Keratinocyte (primary cell): Measurements from ENCODE around the gene CDYL. TPM values are rescaled to one million over a fixed set of nuclear protein-coding genes. Genes with fewer than 3 reads are reported as not detected.

Experiments
- DNase-seq: peaks from one replicate; pipeline ENCODE4 v3.0.0-alpha.2; 2011; ENCODE audit warnings: low read depth, missing footprints, low spot score
- FAIRE-seq: peaks from 2 replicates; lab custom pipeline; 2011; peaks lifted over from hg19 to GRCh38; lab: Jason Lieb, UNC
- H2AFZ ChIP-seq: 2 replicates; pipeline ENCODE4 v1.6.0; 2012; ENCODE audit warnings: low read length, control low read depth, inconsistent platforms; ENCODE audit not compliant: control insufficient read depth
- H3K27ac ChIP-seq: 2 replicates; pipeline ENCODE4 v1.5.1; 2011; ENCODE audit warnings: low read length; ENCODE audit not compliant: control insufficient read depth, insufficient read depth
- H3K27me3 ChIP-seq: 3 replicates; pipeline ENCODE4 v1.6.0; 2011; ENCODE audit warnings: low read length; ENCODE audit not compliant: control insufficient read depth, insufficient read depth; ENCODE audit errors: extremely low read depth
- H3K36me3 ChIP-seq, 2 experiments: 2 replicates in 1 of 2; 3 replicates in 1 of 2; pipeline ENCODE4 v1.5.1; 2011; ENCODE audit warnings: low read length in 2 of 2, mild to moderate bottlenecking in 1 of 2; ENCODE audit not compliant: control insufficient read depth in 2 of 2, insufficient read depth in 2 of 2; ENCODE audit errors: extremely low read depth in 1 of 2
- H3K4me1 ChIP-seq: 3 replicates; pipeline ENCODE4 v1.5.1; 2011; ENCODE audit warnings: low read length; ENCODE audit not compliant: control insufficient read depth, insufficient read depth; ENCODE audit errors: extremely low read depth
- H3K4me2 ChIP-seq: 3 replicates; pipeline ENCODE4 v1.6.0; 2011; ENCODE audit warnings: low read depth, low read length; ENCODE audit not compliant: control insufficient read depth, insufficient read depth; ENCODE audit errors: extremely low read depth
- H3K4me3 ChIP-seq, 3 experiments: fragments of 200-600 bp in 1 of 3; sonication (generic) in 1 of 3; 2 replicates in 2 of 3; 3 replicates in 1 of 3; pipeline ENCODE4 v1.5.1; 2011 to 2016; ENCODE audit warnings: low read length in 3 of 3, mild to moderate bottlenecking in 3 of 3, control low read depth in 2 of 3, inconsistent platforms in 1 of 3, low read depth in 1 of 3, mixed read lengths in 1 of 3, mixed run types in 1 of 3, moderate library complexity in 1 of 3; ENCODE audit not compliant: control insufficient read depth in 2 of 3, insufficient read depth in 2 of 3; ENCODE audit errors: extremely low read depth in 1 of 3
- H3K79me2 ChIP-seq: 2 replicates; pipeline ENCODE4 v1.6.0; 2012; ENCODE audit warnings: low read length; ENCODE audit not compliant: control insufficient read depth, insufficient read depth
- H3K9ac ChIP-seq: 3 replicates; pipeline ENCODE4 v1.6.0; 2011; ENCODE audit warnings: low read length; ENCODE audit not compliant: control insufficient read depth, insufficient read depth; ENCODE audit errors: extremely low read depth
- H3K9me1 ChIP-seq: 3 replicates; pipeline ENCODE4 v1.6.0; 2011; ENCODE audit warnings: low read length; ENCODE audit not compliant: control insufficient read depth, insufficient read depth; ENCODE audit errors: extremely low read depth
- H3K9me3 ChIP-seq: 2 replicates; pipeline ENCODE4 v1.5.1; 2012; ENCODE audit warnings: low read depth, low read length; ENCODE audit not compliant: control insufficient read depth
- H4K20me1 ChIP-seq: 3 replicates; pipeline ENCODE4 v1.6.0; 2011; ENCODE audit warnings: low read length; ENCODE audit not compliant: control insufficient read depth, insufficient read depth; ENCODE audit errors: extremely low read depth
- CTCF ChIP-seq, 3 experiments: IDR thresholded peaks in 1 of 3; conservative IDR thresholded peaks in 1 of 3; optimal IDR thresholded peaks in 1 of 3; 2 replicates in 2 of 3; 3 replicates in 1 of 3; pipeline versions ENCODE3 to v1.5.1; 2011; ENCODE audit warnings: low read length in 3 of 3, mild to moderate bottlenecking in 3 of 3, moderate library complexity in 2 of 3, control low read depth in 1 of 3, inconsistent platforms in 1 of 3; ENCODE audit not compliant: insufficient read depth in 2 of 3; ENCODE audit errors: extremely low read depth in 1 of 3
- EZH2 ChIP-seq: IDR thresholded peaks from one replicate; pipeline ENCODE4 v1.6.1; 2012; ENCODE audit warnings: inconsistent platforms, mild to moderate bottlenecking, low read length, moderate library complexity
- dilution Hi-C: fragments of 300-500 bp; cut with MboI; formaldehyde crosslinking; loops from one replicate; pipeline ENCODE4 v1.7.0; 2020; ENCODE audit warnings: low sequenced_read_pairs; ENCODE audit not compliant: extremely low pct_ligation_motif_present
- polyA plus RNA-seq, 5 experiments: library from polyadenylated mRNA; depleted of rRNA in 3 of 5; stranded (reverse) in 3 of 5; stranded (forward) in 1 of 5; unstranded in 1 of 5; fragments of >200 nt; gene quantifications; 1 replicate in 1 of 5; 2 replicates in 3 of 5; 3 replicates in 1 of 5; pipeline versions ENCODE4 v1.2.1 to v1.2.3, GENCODE V29; 2011 to 2012; ENCODE audit warnings: missing spikeins in 2 of 5, low read depth in 1 of 5, low replicate concordance in 1 of 5

CDYL gene
- polyA plus RNA-seq, 1 donor (not counting 4 experiments of a cell fraction or from before 2014, with no cell fraction given), result 48.0 TPM

GRCh38 chr6:4936681-4937041 lies 160.5 kb downstream of the CDYL start:
- dilution Hi-C loops, result no loop called here
- Histone ChIP-seq H3K9me3 (no peaks in the 10 kb centered on the region), H3K27me3 (no peaks in the 10 kb centered on the region), H3K4me3 (no peak overlapping the region), H3K9me1 (peaks cover 6% of the 10 kb centered on the region), H3K36me3 (peaks cover 5 to 8% of the 10 kb centered on the region in 2 experiments), H2AFZ (no peak overlapping the region), H3K9ac (no peak overlapping the region), H4K20me1 (no peaks in the 10 kb centered on the region), H3K4me1 (peaks cover 28% of the 10 kb centered on the region), H3K79me2 (peaks cover 29% of the 10 kb centered on the region), H3K4me2 (no peak overlapping the region), H3K27ac (no peak overlapping the region)
- FAIRE-seq (peak; percentile 52), DNase-seq (peak; percentile 19)
- TF ChIP-seq EZH2 (no peak), CTCF (optimal IDR thresholded peaks at IDR 0.05 in 1 of 3, IDR thresholded peaks at IDR 0.05 in 1 of 3, conservative IDR thresholded peaks at IDR 0.05 in 1 of 3; ENCODE audit: extremely low read depth in 1 of 3, insufficient read depth in 2 of 3, low read length in 3 of 3) (peak; percentile 26 to 57 (median 46))

- peaks cover 22% of the 10 kb centered on the region for H3K79me2 ChIP-seq
Measured at GRCh38 chr6:4937414-4937813, 161.2 kb downstream of the CDYL start.

More at GRCh38 chr6:4937414-4937813, 161.2 kb downstream of the CDYL start:
- Histone ChIP-seq H4K20me1 (peaks cover under 1% of the 10 kb centered on the region), H3K4me3 (no peak overlapping the region), H3K9me1 (peaks cover 7% of the 10 kb centered on the region), H3K36me3 (peaks cover 5 to 8% of the 10 kb centered on the region in 2 experiments), H3K9me3 (no peaks in the 10 kb centered on the region), H3K4me2 (no peak overlapping the region), H3K27ac (no peak overlapping the region), H2AFZ (no peak overlapping the region), H3K9ac (no peak overlapping the region), H3K4me1 (peaks cover 26% of the 10 kb centered on the region), H3K27me3 (no peaks in the 10 kb centered on the region)
- DNase-seq (no peak), FAIRE-seq (no peak)
- TF ChIP-seq CTCF (optimal IDR thresholded peaks at IDR 0.05 in 1 of 3, IDR thresholded peaks at IDR 0.05 in 1 of 3, conservative IDR thresholded peaks at IDR 0.05 in 1 of 3; ENCODE audit: extremely low read depth in 1 of 3, insufficient read depth in 2 of 3, low read length in 3 of 3) (no peak), EZH2 (no peak)
- dilution Hi-C loops, result no loop called here
